GM21786 (cell line): Measurements from ENCODE around the gene ETV7.
"Not testable (repeated sequence)": the region's sequence is repeated elsewhere in the genome, so short reads cannot be mapped to it uniquely, and the experiment has no call there.

Source experiments
- ATAC-seq: cut with Tn5 transposase; IDR thresholded peaks from one replicate; pipeline ENCODE4 v1.9.1; 2021; ENCODE audit not compliant: unreplicated experiment

ETV7 gene

DNA sequence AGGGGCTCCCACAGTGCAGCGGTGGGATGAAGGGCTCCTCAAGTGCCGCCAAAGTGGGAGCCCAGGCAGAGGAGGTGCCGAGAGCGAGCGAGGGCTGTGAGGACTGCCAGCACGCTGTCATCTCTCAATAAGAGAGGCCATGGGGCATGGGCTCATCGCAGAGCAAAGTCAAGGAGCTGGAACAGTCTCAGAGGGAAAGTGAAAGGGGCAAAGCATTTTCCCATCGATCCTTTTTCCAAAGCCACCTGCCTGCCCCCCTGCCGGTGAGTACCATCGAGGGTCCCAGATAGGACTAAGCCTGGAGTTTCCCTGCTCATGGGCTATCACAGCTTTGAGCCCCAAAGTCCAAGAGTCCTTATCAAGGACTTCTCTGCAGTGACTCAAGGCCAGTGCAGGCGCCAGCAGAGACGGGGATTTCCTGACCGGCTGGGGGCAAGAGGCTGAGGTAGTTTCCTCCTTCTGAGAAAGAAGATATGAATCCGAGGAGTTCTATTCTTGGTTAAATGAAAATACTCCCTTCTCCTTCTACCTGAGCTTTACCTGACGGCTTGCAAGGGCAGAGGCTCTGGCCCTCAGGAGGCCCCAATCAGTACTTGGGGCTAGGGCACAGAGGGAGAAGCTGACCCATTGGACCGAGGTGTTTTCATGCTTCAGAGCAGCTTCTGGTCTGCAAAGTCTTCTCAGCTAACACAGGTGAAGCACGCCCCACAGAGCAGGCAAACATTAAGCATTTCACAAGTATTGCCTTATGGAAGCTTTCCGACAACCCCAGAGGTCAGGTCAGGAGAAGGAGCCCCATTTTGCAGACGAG lies 22.6 kb downstream of the ETV7 start:
- ATAC-seq: peak; percentile 42

GRCh38 chr6:36364061-36364635 lies 23.3 kb downstream of the ETV7 start:
- ATAC-seq: not testable (repeated sequence)

DNA sequence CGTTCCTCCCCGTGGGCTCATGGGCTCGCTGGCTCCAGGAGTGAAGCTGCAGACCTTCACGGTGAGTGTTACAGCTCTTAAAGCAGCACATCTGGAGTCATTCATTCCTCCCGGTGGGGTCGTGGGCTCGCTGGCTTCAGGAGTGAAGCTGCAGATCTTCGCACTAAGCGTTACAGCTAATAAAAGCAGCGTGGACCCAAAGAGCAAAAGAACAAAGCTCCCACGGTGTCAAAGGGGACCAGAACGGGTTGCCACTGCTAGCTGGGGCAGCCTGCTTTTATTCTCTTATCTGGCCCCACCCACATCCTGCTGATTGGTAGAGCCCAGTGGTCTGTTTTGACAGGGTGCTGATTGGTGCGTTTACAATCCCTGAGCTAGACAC lies 24.1 kb downstream of the ETV7 start:
- not testable (repeated sequence) for ATAC-seq

GRCh38 chr6:36362551-36363370 lies 24.7 kb downstream of the ETV7 start:
- ATAC-seq: no peak

DNA sequence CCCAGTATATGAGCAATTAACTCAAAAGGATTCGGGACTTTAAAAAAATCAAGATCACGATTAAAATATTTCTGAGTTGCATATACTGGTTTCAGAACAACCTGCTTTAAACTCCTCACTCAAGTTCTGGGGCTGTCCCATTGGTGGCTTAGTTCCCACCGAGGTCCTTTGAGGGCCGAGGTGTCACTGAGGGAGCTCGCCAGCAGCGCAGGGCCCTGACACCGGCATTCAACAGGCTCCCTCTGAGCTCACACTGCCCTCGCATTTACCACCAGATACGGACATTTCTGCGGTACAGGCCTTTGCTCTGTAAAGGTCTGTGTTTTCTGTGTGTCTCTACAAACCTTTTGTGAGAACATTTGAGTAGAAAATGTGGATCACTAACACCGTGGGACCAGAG lies 26.4 kb downstream of the ETV7 start:
- no peak for ATAC-seq

GRCh38 chr6:36360241-36361054 lies 27.0 kb downstream of the ETV7 start:
- peak; percentile 38 for ATAC-seq

DNA sequence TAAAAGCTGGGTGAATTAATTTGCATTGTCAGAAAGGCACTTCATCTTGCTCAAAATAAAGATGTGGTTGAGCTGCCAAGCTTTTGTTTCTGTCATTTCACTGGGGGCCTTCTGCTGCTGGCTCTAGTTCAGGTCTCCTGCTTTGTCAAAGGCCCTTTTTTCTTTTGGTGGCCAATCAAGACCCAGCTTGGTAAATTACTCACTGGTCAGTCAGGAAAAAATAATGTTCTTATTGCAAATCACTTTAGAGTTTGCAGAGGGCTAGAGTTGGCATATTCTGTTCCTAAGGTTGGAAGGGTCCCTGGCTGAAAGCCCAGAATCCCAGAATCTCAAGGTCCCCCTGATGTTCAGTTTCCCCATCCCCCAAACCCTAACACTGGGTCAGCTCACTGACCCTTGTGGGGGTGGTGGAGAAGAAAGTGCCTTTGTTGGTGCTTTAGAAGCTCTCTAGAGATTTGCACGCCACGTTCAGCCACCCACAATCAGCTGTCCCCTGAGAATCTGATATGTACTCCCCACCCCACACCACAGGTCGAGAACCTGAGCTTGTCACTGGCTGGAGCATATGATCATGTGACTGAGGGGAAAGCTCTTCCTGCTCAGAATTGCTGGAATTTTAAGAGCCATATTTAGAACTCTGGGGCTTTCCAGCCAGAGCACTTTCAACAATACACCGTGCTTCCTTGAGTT lies 29.1 kb downstream of the ETV7 start:
- peak; percentile 44 for ATAC-seq

DNA sequence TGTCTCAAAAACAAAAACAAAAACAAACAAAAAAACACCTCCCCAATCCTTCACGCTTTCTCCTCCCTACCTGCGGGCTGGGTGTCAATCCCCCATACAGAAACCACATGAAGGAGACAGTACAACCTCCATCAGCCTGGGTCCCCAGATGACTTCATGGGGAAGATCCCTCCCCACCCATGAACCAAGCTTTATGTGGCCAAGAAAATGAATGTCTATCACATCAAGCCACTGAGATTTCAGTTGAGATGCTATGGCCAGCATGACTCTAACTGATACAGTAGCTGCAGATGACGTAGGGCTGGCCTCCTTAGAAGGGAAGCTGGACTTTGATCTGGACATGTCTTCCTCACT lies 29.6 kb downstream of the ETV7 start:
- ATAC-seq: peak; percentile 37

- no peak for ATAC-seq
Observed at GRCh38 chr6:36355819-36356218, 31.6 kb downstream of the ETV7 start.

DNA sequence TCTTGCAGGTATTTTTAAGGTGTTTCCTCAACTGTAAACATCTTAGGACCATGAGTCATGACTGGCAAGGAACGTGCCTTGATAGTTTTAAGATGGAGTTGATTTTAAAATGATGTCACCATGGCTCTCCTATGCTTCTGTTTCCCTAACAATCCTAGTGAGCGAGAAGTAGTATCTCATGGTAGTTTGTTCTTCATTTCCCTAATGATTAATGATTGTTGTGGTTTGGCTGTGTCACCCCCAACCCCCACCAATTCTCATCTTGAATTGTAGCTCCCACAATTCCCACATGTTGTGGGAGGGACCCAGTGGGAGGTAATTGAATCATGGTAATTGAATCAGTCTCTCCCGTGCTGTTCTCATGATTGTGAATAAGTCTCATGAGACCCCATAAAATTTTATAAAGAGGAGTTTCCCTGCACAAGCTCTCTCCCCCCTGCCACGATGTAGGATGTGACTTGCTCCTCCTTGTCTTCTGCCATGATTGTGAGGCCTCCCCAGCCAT lies 34.0 kb downstream of the ETV7 start:
- ATAC-seq: no peak

GRCh38 chr6:36352477-36353157 lies 34.9 kb downstream of the ETV7 start:
- no peak for ATAC-seq

- ATAC-seq: no peak
Observed at GRCh38 chr6:36350681-36351571, 36.5 kb downstream of the ETV7 start.

DNA sequence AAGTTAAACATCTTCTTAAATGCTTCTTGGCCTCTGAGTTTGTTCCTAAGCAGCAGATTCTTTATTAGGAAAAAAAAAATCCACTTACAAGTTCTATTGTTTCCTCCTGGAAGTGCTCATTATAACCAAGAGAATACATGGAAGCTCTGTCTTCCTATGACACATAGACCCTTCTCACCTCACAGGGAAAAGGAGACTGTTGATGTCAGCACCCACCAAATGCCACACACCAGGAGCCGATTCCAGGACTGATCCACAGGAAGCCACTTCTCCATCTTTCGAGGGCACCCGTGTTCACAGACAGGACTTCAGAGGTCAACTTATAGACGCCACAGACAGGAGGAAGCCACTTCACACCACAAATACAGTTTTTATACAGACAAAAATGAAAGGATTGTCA lies 37.4 kb downstream of the ETV7 start:
- ATAC-seq: no peak

DNA sequence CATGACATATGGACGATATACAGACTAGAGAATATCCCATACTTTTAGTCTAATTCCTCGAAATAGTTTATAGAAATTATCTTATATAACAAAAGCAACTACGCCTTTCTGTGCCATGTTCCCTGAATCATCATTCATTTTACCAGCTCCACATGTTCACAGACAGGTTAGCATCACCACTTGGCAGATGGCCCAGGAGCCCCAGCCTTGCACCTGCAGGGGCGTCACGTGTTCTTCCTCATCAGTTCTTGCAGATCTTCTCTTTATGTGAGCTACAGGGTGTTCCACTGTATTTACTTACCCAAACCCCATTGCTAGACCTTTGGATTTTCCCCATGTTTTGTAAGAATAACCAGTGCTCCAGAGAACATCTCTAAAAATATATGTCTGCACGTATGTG lies 38.2 kb downstream of the ETV7 start:
- no peak for ATAC-seq

DNA sequence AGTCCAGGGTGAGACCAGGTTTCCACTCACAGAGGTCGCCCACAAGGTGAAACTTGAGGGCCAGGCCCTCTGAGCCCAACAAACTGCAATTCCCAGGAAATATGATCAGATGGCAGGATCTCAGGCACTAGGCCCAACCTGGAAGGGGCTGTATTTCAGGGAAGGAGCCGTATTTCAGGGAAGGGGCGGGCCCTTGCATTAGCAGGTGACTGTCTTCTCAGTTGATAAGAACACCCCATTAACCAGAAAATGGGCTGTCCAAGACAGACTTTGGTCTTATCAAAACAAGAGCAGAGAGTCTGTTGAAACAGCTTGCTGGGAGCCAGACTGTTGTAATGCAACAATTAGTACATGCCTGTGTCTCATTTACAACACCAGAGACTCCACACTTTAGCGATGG lies 39.8 kb downstream of the ETV7 start:
- ATAC-seq: no peak

DNA sequence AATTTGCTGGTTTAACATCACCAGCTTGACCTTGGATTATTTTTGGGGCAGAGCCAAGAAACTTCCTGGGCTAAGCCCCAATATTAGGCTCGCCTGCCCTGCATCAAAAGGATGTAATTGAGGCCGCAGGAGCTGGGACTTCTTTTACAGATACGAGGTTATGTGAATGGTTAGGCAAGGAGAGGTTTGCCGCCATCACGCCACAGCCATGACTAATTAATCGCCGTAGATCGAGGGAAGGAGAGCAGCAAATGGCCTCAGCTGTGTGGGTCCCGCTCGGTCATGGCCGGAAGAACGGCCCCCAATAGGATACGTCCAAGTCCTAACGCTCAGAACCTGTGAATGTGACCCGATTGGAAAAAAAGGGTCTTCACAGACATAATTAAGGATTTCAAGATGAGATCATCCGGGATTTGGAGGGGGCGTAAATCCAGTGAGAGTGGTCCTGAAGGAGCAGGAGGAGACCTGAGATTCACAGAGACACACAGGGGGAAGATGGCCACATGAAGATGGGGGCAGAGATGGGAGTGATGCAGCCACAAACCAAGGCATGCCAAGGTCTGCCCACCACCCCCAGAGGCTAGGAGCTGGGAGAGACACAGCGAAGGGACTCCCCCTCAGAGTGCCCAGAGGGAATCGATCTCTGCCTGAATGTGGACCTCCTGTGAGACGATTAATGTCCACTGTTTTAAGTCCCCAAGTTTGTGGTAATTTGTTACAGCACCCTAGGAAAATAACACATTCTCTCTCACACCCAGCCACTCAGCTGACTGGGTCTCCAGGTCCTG lies 40.8 kb downstream of the ETV7 start:
- no peak for ATAC-seq

GRCh38 chr6:36345681-36346466 lies 41.6 kb downstream of the ETV7 start:
- ATAC-seq: no peak
